GM12801 (cell line): ENCODE measurements around the gene PRKCI.

ENCODE experiments used
- CTCF ChIP-seq: IDR thresholded peaks from one replicate; pipeline ENCODE4 v1.5.1; 2011; ENCODE audit warnings: control low read depth; ENCODE audit not compliant: insufficient read length; ENCODE audit errors: extremely low read depth

The PRKCI gene

DNA sequence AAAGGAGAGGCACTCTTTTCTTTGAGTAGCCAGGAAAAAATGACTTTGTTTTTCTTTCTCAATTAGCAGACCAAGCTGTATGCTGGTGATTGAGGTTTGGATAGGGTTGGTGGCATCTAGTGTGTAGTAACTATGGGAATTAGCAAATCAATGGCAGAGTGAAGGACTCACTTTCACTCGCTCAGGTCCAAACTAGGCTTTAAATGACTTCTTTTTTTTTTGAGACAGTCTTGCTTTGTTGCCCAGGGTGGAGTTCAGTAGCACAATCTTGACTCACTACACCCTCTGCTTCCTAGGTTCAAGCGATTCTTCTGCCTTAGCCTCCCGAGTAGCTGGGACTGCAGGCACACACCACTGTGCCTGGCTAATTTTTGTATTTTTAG, 35.9 kb downstream of the PRKCI start:
- no peak for TF ChIP-seq CTCF

DNA sequence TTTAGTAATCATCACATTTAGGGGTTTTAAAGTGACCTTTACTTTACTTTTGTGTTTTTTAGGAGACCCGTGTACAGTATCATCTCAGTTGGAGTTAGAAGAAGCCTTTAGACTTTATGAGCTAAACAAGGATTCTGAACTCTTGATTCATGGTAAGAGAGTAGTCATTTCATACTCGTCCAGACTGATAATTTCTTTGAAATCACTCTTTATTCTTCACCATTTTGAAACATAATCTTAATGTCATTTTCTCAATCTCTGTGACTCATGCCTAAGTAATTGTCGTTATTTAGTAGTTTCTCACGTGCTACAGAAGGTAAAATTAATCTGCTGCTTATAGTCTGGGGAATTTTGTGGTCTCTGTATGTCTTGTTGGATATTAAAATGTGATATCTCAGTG, 37.7 kb downstream of the PRKCI start:
- TF ChIP-seq CTCF: no peak

DNA sequence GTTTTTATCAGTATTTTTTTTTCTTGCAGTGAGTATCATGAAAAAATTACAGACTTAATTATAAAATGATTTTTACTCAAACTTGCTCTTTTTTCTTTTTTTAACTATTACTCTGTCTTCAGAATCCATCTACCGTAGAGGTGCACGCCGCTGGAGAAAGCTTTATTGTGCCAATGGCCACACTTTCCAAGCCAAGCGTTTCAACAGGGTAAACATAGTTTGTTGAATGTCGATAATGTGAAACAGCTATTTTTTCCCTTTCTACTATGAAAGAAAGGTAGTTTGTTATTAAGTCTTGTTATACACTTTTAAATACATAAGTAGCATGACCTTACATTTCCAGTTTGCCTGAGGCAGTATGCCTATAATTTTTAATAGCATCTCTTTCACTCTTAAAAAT, 45.6 kb downstream of the PRKCI start:
- TF ChIP-seq CTCF: no peak

GRCh38 chr3:170270282-170270881, 48.2 kb downstream of the PRKCI start:
- no peak for TF ChIP-seq CTCF

- TF ChIP-seq CTCF: no peak
Measured at GRCh38 chr3:170274641-170275040, 52.4 kb downstream of the PRKCI start.

DNA sequence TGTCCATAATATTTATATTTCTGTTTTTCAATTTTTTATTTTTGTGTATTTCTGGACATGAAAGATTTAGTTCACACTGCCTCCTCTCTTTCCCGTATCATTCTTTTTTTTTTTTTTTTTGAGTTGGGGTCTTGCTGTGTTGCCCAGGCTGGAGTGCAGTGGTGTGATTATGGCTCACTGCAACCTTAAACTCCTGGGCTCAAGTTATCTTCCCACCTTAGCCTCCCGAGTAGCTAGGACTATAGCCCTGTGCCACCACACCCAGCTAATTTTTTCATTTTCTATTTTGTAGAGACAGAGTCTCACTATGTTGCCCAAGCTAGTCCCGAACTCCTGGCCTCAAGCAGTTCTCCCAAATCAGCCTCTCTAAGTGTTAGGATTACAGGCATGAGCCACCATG, 53.6 kb downstream of the PRKCI start:
- no peak for TF ChIP-seq CTCF

DNA sequence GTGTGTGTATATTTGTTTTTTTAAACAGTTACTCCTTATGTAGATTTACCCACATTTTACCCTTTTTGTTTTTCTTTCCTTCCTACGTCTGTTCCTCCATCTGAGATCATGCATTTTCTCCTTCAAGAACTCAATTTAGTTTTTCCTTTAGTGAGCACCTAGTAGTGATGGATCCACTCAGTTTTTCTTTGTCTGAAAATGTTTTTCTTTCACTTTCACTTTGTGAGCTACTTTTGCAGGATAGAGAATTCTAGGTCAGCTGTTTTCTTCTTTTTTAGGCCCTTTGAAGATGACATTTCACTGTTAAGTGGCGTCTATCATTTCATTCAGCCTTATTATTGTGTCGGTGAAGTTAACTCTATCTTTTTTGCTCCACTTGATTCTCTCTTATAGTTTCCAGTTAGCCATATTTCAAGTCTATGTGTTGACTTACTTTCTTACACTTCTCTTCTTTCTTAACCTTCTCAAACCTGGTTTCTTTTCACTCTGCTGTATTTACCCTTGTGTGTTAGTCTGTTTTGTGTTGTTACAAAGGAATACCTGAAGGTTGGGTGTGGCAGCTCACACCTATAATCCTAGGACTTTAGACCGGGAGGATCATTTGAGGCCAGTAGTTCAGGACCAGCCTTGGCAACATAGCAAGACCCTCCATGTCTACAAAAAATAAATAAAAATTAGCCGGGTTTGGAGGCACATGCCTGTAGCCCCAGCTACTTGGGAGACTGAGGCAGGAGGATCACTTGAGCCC, 55.8 kb downstream of the PRKCI start:
- TF ChIP-seq CTCF: no peak
